LNCAP (cell line): Measurements from ENCODE around the gene CREBBP.

Source experiments
- TF ChIP-seq, protein P1 (sequence below): fragments of 450-650 bp; IDR thresholded peaks from 2 replicates; pipeline ENCODE4 v1.5.1; 2017; ENCODE audit warnings: mild to moderate bottlenecking

CREBBP gene

DNA sequence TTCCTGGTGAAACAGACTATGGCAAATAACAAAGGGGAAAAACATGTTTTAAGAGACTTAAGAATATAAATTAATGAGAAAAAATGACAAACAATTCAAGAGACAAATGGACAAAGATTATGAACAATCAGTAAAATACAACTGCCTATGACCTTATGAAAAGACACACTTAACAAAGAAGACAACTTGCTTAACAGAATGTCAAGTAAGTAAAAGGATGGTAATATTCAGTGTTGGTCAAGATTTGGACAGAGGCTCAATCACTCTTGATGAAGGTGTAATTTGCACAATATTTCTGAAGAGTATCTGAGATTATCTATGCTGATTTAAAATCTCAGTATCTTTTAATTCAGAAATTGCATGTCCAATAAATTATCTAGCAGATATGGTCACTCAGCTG lies 34.4 kb downstream of the CREBBP start:
- TF ChIP-seq, protein P1, sequence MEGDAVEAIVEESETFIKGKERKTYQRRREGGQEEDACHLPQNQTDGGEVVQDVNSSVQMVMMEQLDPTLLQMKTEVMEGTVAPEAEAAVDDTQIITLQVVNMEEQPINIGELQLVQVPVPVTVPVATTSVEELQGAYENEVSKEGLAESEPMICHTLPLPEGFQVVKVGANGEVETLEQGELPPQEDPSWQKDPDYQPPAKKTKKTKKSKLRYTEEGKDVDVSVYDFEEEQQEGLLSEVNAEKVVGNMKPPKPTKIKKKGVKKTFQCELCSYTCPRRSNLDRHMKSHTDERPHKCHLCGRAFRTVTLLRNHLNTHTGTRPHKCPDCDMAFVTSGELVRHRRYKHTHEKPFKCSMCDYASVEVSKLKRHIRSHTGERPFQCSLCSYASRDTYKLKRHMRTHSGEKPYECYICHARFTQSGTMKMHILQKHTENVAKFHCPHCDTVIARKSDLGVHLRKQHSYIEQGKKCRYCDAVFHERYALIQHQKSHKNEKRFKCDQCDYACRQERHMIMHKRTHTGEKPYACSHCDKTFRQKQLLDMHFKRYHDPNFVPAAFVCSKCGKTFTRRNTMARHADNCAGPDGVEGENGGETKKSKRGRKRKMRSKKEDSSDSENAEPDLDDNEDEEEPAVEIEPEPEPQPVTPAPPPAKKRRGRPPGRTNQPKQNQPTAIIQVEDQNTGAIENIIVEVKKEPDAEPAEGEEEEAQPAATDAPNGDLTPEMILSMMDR: no peak

DNA sequence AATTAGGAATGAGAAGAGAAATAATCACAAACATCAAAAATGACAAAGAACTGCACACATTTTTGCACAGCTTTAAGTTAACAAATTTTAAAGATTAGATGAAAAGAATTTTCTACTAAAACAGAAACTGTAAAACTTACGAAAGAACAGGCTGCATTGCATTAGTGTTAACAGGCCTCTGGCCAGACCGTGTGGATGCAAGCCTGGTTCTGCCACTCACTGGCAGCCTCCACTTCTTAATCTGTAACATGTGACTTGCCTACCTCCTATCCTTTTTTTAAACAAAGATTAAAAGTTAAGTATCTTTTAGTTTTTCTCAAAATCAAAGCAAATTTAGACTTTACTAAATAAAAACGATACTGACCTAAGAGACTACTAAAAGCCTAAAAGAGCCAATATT lies 37.5 kb downstream of the CREBBP start:
- TF ChIP-seq, protein P1: no peak

DNA sequence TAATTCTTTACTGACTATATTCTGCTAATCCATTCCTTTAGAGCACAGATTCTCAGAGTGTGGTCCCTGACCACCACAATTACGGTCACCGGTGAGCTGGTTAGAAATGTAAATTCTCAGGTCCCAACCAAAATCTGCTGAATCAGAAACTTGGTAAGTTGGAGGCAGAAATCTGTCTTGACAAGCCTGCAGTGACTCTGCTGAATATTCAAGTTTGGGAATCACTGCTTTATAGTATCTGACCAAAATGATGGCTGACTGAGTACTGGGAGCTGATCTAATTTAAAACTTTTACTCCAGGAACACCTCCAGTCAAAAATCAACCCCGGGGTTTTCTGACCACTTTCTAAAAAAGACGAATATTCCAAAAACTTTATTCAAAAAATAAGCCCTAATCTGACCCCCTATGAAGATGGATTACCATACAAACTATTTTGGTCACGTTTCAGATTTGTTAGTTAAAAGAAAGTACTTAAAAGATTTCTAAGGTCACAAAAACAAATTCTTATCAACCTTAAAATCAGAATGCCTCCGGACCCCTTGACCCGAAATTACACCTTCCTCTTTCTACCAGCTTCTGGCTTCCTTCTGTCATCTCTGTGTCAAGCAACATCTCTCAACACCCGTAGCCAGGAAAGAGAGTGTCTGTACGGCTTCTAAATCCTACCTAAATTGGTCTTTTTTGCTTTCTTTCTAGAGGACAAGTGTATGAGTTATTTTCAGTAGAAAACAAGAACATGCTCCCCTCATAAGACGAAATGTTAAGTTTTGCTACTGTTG lies 38.6 kb downstream of the CREBBP start:
- TF ChIP-seq, protein P1: no peak

DNA sequence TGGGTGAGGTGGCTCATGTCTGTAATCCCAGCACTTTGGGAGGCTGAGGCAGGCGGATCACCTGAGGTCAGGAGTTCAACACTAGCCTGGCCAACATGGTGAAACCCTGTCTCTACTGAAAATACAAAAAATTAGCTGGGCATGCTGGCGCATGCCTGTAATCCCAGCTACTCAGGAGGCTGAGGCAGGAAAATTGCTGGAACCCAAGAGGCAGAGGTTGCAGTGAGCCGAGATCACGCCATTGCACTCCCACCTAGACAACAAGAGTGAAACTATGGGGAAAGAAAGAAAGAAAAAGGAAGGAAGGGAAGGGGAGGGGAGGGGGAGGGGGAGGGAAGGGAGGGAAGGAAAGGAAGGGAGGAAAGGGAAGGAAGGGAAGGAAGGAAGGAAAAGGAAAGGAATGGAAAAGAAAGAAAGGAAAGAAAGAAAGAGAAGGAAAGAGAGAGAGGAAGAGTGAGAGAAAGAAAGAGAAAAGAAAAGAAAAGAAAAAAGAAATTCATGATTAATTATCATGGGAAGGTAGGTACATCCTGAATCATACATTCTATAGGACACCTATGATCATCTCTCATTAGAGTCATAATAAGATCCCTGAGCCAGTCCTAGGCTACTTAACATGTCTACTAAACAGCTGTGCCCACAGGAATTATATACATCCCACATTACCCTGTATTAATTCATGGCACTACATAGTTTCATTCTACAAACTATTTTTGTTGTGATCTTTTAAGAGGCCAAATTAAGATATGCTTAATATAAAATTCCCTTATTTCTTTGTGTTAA lies 40.9 kb downstream of the CREBBP start:
- TF ChIP-seq, protein P1: no peak

DNA sequence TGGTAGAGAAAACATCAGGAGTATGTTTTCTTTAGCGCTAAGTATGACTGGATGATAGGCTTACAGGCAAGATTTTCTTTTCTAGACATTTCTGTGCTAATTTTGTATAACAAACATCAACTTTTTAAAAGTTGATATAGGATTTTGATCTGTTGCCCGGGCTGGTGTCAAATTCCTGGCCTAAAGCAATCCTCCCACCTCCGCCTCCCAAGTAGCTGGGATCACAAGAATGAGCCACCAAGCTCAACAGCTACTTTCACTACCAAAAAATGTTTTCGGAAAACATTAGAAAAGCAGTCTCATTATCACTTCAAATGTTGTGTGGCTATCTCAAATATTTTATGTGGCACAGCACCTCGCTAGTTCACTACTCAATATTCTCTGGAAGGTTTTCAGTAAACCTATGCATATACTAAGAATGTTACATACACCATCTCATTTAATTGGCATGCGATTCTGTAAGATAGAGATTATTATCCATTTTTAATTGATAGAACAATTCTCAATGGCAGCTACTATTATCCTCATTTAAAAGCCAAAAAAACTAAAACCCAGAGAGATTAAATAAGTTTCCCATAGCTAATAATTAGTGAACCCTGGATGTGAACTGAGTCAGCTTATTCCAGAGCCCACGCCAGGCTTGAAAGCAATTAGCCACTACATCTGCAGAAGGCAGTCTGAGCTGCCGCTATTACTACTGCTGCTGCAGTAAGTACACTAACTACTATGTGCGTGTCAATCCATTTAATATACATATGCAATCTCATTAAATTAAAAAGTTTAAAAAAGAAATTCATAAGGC lies 41.7 kb downstream of the CREBBP start:
- TF ChIP-seq, protein P1: no peak

DNA sequence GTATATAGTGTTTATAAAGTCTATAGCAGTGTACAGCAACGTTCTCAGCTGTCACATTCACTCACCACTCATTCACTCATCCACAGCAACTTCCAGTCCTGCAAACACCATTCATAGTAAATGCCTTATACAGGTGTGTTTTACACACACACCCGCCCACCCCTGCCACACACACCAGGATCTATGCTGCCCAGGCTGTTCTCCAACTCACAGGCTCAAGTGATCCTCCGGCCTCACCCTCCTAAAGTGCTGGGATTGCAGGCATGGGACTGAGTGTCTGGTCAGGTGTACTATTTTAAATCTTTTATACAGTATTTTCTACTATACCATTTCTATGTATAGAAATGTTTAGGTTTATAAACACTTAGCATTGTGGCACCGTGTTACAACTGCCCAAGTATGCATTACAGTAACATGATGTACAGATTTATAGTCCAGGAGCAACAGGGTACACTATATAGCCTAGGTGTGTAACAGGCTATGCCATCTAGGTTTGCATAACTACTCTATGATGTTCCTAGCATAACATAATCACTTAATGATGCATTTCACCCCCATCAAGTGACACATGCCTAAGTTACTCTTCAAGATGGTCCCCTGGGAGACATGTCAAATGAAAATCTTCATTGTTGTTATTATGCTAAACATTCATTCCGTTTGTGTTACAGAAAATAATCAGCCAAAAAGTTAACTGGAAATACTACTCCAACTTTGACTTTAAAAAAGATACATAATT lies 42.5 kb downstream of the CREBBP start:
- TF ChIP-seq, protein P1: no peak

DNA sequence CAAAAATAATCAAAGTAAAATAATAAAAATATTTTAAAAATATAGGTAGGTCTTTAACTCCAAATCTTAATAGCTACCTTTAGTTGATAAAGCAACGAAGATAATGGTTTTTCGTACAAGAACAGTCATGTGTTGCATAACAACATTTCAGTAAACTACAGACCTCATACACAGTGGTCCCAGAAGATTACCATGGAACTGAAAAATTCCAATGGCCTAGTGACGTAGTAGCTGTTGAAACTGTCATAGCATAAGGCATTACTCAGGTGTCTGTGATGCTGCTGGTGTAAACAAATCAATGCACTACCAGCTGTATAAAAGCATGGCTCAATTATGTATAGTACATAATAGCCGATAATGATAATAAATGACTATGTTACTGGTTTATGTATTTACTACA lies 43.9 kb downstream of the CREBBP start:
- TF ChIP-seq, protein P1: no peak
